ENCODE results near the gene ZNF195.
"Not testable (repeated sequence)": the region's sequence is repeated elsewhere in the genome, so short reads cannot be mapped to it uniquely, and the experiment has no call there.

ZNF195 gene

GRCh38 chr11:3402181-3402860 lies 23.4 kb upstream of the ZNF195 start:
- DNase-seq: not testable (repeated sequence)

- not testable (repeated sequence) for DNase-seq
Measured at GRCh38 chr11:3401052-3401451, 22.1 kb upstream of the ZNF195 start.

DNA sequence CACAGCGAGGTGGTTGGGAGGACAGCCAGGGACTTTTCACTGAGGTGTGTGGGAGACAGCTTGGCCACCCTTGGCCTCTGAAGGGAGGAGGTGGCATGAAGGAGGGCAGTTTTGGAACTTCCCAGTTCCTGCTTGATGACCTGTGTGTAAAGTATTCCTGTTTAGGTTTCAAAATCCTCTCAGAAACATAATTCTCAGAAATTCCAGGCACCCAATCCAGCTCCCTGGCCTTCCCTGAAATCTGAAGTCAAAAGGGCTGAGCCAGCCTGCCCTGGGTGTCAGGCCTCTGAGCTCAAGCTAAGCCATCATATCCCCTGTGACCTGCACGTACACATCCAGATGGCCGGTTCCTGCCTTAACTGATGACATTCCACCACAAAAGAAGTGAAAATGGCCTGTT lies 19.6 kb upstream of the ZNF195 start:
- not testable (repeated sequence) for DNase-seq

- not testable (repeated sequence) for DNase-seq
Measured at GRCh38 chr11:3398106-3398505, 19.2 kb upstream of the ZNF195 start.

- DNase-seq: not testable (repeated sequence)
Measured at GRCh38 chr11:3397210-3397609, 18.3 kb upstream of the ZNF195 start.

DNA sequence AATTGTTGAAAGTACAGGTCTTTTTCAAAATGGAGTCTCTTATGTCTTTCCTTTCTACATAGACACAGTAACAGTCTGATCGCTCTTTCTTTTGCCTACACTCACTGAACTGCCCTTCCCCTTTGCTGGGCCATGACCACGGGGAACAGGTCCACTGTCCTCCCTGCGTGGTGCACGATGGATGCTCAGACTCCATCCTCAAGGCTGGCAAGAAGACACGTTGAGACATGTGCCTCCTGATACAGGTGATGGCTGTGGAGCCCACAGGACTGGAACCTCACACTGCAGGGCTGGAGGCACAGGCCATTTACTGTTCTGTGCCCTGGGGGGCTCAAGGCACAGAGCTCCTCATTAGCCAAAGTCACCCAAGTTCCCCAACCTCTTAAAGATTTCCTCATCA lies 16.5 kb upstream of the ZNF195 start:
- not testable (repeated sequence) for DNase-seq

GRCh38 chr11:3394956-3395355 lies 16.0 kb upstream of the ZNF195 start:
- not testable (repeated sequence) for DNase-seq

DNA sequence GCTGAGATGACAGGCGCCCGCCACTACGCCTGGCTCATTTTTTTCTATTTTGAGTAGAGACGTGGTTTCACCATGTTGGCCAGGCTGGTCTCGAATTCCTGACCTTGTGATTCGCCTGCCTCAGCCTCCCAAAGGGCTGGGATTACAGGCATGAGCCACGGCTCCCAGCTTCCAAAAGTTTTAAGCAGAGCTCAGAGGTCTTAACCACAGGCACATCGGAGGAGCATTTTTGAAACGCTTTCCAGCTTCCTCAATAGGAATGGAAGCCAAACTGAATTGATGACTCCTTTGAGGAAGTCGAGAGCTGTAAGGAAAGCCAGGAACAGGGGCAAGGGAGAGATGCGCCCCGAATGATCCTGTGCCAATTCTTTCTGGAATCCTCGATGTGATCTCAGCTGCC lies 14.5 kb upstream of the ZNF195 start:
- DNase-seq: not testable (repeated sequence)

GRCh38 chr11:3382613-3383285 lies 3.8 kb upstream of the ZNF195 start:
- DNase-seq: no peak

GRCh38 chr11:3381794-3382193 lies 2.8 kb upstream of the ZNF195 start:
- no peak for DNase-seq

GRCh38 chr11:3380706-3381545 lies 2.0 kb upstream of the ZNF195 start:
- no peak for DNase-seq

- no peak for DNase-seq
Measured at GRCh38 chr11:3375552-3375951, 3.4 kb downstream of the ZNF195 start.

GRCh38 chr11:3370311-3370870 lies 8.6 kb downstream of the ZNF195 start:
- DNase-seq: no peak

DNA sequence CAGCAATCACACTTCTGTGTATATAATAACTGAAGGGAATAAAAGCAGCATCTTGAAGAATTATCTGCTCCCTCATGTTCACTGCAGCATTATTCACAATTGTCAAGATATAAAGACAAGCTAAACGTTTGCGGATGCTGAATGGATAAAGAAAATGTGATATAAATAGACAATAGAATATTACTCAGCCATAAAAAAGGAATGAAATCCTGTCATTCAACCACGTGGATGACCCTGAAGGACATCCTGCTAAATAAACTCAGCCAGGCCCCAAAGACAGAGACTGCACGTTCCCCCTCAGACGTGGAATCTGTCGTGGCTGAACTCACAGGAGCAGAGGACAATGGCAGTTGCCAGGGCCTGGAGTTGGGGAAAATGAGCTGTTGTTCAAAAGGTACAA lies 9.6 kb downstream of the ZNF195 start:
- DNase-seq: no peak

GRCh38 chr11:3368199-3368598 lies 10.7 kb downstream of the ZNF195 start:
- no peak for DNase-seq

DNA sequence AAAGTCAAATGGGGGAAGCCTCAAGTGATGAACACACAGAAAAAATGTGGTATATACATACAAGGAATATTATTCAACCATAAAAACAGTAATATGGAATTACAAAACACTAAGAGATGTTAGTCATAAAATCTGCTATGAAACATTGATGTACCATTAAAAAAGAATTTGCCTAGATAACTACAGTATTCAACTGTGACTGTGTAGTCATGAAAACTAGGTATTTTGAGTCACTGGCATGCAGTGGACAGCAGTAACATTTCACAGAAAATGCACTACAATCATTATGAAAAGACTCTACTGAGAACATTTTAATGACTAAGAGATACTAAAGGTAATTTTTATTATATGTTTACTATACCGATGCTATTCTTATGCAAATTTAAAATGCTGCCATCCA lies 11.7 kb downstream of the ZNF195 start:
- no peak for DNase-seq

- DNase-seq: no peak
Measured at GRCh38 chr11:3359092-3359824, 19.7 kb downstream of the ZNF195 start.

GRCh38 chr11:3357994-3358676 lies 20.8 kb downstream of the ZNF195 start:
- no peak for DNase-seq

- DNase-seq: no peak
Measured at GRCh38 chr11:3357302-3357701, 21.6 kb downstream of the ZNF195 start.

- DNase-seq: no peak
Measured at GRCh38 chr11:3356858-3357257, 22.1 kb downstream of the ZNF195 start.

DNA sequence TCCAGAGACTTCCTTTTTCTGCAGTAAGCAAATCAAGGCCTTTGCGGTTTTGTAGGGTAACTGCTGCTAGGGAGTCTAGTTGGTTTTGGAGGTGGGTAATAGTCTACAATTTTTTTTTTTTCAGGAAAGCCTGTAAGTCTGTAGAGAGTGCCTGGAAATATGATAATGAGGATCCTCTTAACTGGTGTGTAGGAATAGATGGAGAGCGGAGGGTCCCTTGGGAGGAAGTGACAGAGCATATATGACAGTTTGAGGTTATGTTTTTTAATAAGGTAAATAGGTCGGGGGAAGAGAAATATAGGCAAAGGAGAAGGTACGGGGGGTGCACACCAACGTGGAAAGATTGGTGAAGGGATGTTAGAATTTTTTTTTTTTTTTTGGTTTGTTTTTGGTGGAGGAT lies 25.9 kb downstream of the ZNF195 start:
- DNase-seq: no peak

- no peak for DNase-seq
Measured at GRCh38 chr11:3347127-3347526, 31.8 kb downstream of the ZNF195 start.

All from stimulated activated CD4-positive, alpha-beta T cell treated with anti-CD3 and anti-CD28 coated beads, Interleukin-4, amount 100 ng/mL, for 1 hour (primary cell).